OCI-LY7 (cell line): ENCODE measurements around the gene FAF2. TPM values are rescaled to one million over a fixed set of nuclear protein-coding genes. Genes with fewer than 3 reads are reported as not detected.

Source experiments
- BruUV-seq: library from RNA; stranded (reverse); fragments of 400-500 nt; replicated peaks from 2 replicates; lab custom pipeline; 2021; lab: Mats Ljungman, UMichigan
- CTCF ChIA-PET: fragments of 300-600 bp; sonication (Branson Sonifier 250); formaldehyde crosslinking; loops from one replicate; lab custom pipeline; 2022; ENCODE audit warnings: antibody characterized with exemption; ENCODE audit not compliant: unreplicated experiment; lab: Charles Lee
- POLR2A ChIA-PET: fragments of 300-600 bp; sonication (Branson Sonifier 250); formaldehyde crosslinking; loops from one replicate; lab custom pipeline; 2022; ENCODE audit warnings: antibody characterized with exemption; lab: Charles Lee
- DNase-seq: peaks from one replicate; pipeline ENCODE4 v3.0.0-alpha.2; 2015; ENCODE audit warnings: low spot score
- H2AFZ ChIP-seq: fragments of 200-600 bp; sonication (generic), shearing (Covaris generic); 2 replicates; pipeline ENCODE4 v1.6.1; 2014; ENCODE audit warnings: mild to moderate bottlenecking, antibody characterized with exemption, low read length, moderate library complexity
- H3K27ac ChIP-seq: fragments of 200-600 bp; sonication (generic); 2 replicates; pipeline ENCODE4 v1.5.1; 2014; ENCODE audit warnings: mixed run types, low read depth, mild to moderate bottlenecking, moderate library complexity, low read length, inconsistent platforms; ENCODE audit not compliant: poor library complexity, severe bottlenecking
- H3K36me3 ChIP-seq: fragments of 200-600 bp; sonication (generic); 2 replicates; pipeline ENCODE4 v1.6.1; 2014; ENCODE audit warnings: mild to moderate bottlenecking, antibody characterized with exemption, low read length, moderate library complexity, mixed read lengths; ENCODE audit not compliant: insufficient read depth
- H3K4me1 ChIP-seq: fragments of 200-600 bp; sonication (generic); 2 replicates; pipeline ENCODE4 v1.5.1; 2014; ENCODE audit warnings: mild to moderate bottlenecking, low read length; ENCODE audit not compliant: insufficient read depth, poor library complexity, severe bottlenecking
- H3K4me2 ChIP-seq: fragments of 200-600 bp; sonication (generic); 2 replicates; pipeline ENCODE4 v1.6.1; 2014; ENCODE audit warnings: mild to moderate bottlenecking, low read length
- H3K4me3 ChIP-seq: fragments of 200-600 bp; sonication (generic); 2 replicates; pipeline ENCODE4 v1.5.1; 2014; ENCODE audit warnings: mild to moderate bottlenecking, low read depth, low read length; ENCODE audit not compliant: poor library complexity, severe bottlenecking
- H3K79me2 ChIP-seq: fragments of 200-600 bp; sonication (generic); 2 replicates; pipeline ENCODE4 v1.6.1; 2016; ENCODE audit warnings: low read depth, mild to moderate bottlenecking, low read length, moderate library complexity, mixed read lengths; ENCODE audit not compliant: insufficient read depth
- H3K9me2 ChIP-seq: fragments of 200-600 bp; sonication (generic); 2 replicates; pipeline ENCODE4 v1.6.1; 2016; ENCODE audit warnings: mild to moderate bottlenecking, low read length, mixed read lengths; ENCODE audit not compliant: insufficient read depth
- H3K9me3 ChIP-seq: fragments of 200-600 bp; sonication (generic); 2 replicates; pipeline ENCODE4 v1.6.1; 2014; ENCODE audit warnings: mild to moderate bottlenecking, mixed run types, low read length, mixed read lengths
- H4K20me1 ChIP-seq: fragments of 200-600 bp; sonication (generic); 2 replicates; pipeline ENCODE4 v1.6.1; 2014; ENCODE audit warnings: mild to moderate bottlenecking, antibody characterized with exemption, low read length, moderate library complexity, mixed read lengths; ENCODE audit not compliant: insufficient read depth
- CTCF ChIP-seq: fragments of 200-600 bp; sonication (generic); conservative IDR thresholded peaks from 2 replicates; pipeline ENCODE4 v1.5.1; 2014; ENCODE audit warnings: mild to moderate bottlenecking, antibody characterized with exemption, low read length, moderate library complexity, mixed read lengths
- EZH2phosphoT487 ChIP-seq: fragments of 200-600 bp; sonication (generic); IDR thresholded peaks from 2 replicates; pipeline ENCODE4 v1.6.1; 2018; ENCODE audit warnings: low read depth, borderline replicate concordance, mild to moderate bottlenecking, mixed run types, antibody characterized with exemption, low read length, moderate library complexity, mixed read lengths
- intact Hi-C: fragments of 100-400 bp; cut with micrococcal nuclease; formaldehyde crosslinking; loops from one replicate; pipeline ENCODE4 v1.10.0; 2022; ENCODE audit not compliant: unreplicated experiment
- total RNA-seq, 2 experiments: library from RNA; depleted of rRNA in 1 of 2; stranded (reverse); fragments of >200 nt in 1 of 2; shearing (Covaris generic) in 1 of 2; gene quantifications; 2 replicates each; pipeline ENCODE4 v1.2.3, GENCODE V29; 2014 to 2022

The FAF2 gene
- total RNA-seq, 2 experiments from 2014 or later, result 36.9 to 49.7 TPM

- no peak overlapping the region for H3K4me2 ChIP-seq
- peaks cover 22% of the 10 kb centered on the region; the same call in 1 of the 2 replicates for H3K36me3 ChIP-seq
- TF ChIP-seq EZH2phosphoT487 (no peak), CTCF (no peak)
- no peak overlapping the region for H3K4me3 ChIP-seq
- H4K20me1 ChIP-seq, result no peaks in the 10 kb centered on the region
- H3K9me3 ChIP-seq, result no peaks in the 10 kb centered on the region
- intact Hi-C loops, result no loop called here
- no peak overlapping the region for H2AFZ ChIP-seq
- CTCF ChIA-PET, result no interaction called here
- no peaks in the 10 kb centered on the region for H3K79me2 ChIP-seq
- BruUV-seq, result no TSS peak
- H3K4me1 ChIP-seq, result peaks cover 6% of the 10 kb centered on the region
- H3K27ac ChIP-seq, result no peak overlapping the region
- DNase-seq, result no peak
- POLR2A ChIA-PET, result interaction anchor here (0.6 to 1.0 kb wide), 4 partner anchors 15 to 1663 kb away, joined by 3 to 10 read pairs (median 4); partner anchors contain the start of gene KIAA1191
- H3K9me2 ChIP-seq, result no peaks in the 10 kb centered on the region
Measured at GRCh38 chr5:176408590-176408989, 39.6 kb upstream of the FAF2 start.

- no peak overlapping the region for H2AFZ ChIP-seq
- H3K4me2 ChIP-seq, result no peak overlapping the region
- TF ChIP-seq EZH2phosphoT487 (no peak), CTCF (no peak)
- H3K9me3 ChIP-seq, result no peaks in the 10 kb centered on the region
- no peak overlapping the region for H3K4me3 ChIP-seq
- POLR2A ChIA-PET, result interaction anchor here (0.7 kb wide), 1 partner anchor 15 kb away, joined by 5 read pairs; no protein-coding TSS in a partner anchor
- H3K9me2 ChIP-seq, result no peaks in the 10 kb centered on the region
- no peaks in the 10 kb centered on the region for H3K79me2 ChIP-seq
- H3K36me3 ChIP-seq, result peaks cover 22% of the 10 kb centered on the region; the same call in 1 of the 2 replicates
- DNase-seq, result no peak
- BruUV-seq, result no TSS peak
- peaks cover 7% of the 10 kb centered on the region for H3K4me1 ChIP-seq
- CTCF ChIA-PET, result no interaction called here
- intact Hi-C loops, result no loop called here
- H4K20me1 ChIP-seq, result no peaks in the 10 kb centered on the region
- no peak overlapping the region for H3K27ac ChIP-seq
Measured at GRCh38 chr5:176409765-176410164, 38.4 kb upstream of the FAF2 start.

- no TSS peak for BruUV-seq
- Histone ChIP-seq H3K9me3 (no peaks in the 10 kb centered on the region), H3K36me3 (peaks cover 22% of the 10 kb centered on the region; the same call in 1 of the 2 replicates), H3K27ac (no peak overlapping the region), H4K20me1 (no peaks in the 10 kb centered on the region), H3K79me2 (peaks cover 8% of the 10 kb centered on the region; the same call in 1 of the 2 replicates), H2AFZ (no peak overlapping the region), H3K4me3 (no peak overlapping the region), H3K4me2 (no peak overlapping the region), H3K9me2 (no peaks in the 10 kb centered on the region), H3K4me1 (peaks cover 16% of the 10 kb centered on the region)
- intact Hi-C loops, result no loop called here
- CTCF ChIA-PET, result no interaction called here
- no peak for DNase-seq
- POLR2A ChIA-PET, result no interaction called here
- TF ChIP-seq EZH2phosphoT487, result no peak
- peak; percentile 60 for TF ChIP-seq CTCF
Measured at GRCh38 chr5:176410486-176411180, 37.6 kb upstream of the FAF2 start.
